NCI-H2081 (cell line): ENCODE results near the gene PTGES.
A peak's percentile ranks its signal among the peaks of the same experiment; 100 is the strongest.
"Not testable (repeated sequence)": the region's sequence is repeated elsewhere in the genome, so short reads cannot be mapped to it uniquely, and the experiment has no call there.

Source experiments
- DNase-seq, 2 experiments: peaks; one replicate each; lab custom pipeline; 2025; lab: John Stamatoyannopoulos, UW

The PTGES gene

GRCh38 chr9:129770741-129771140 lies 17.9 kb upstream of the PTGES start:
- no peak for DNase-seq

- DNase-seq: no peak
Observed at GRCh38 chr9:129769669-129770068, 16.8 kb upstream of the PTGES start.

- DNase-seq: no peak
Observed at GRCh38 chr9:129768486-129768885, 15.6 kb upstream of the PTGES start.

- no peak for DNase-seq
Observed at GRCh38 chr9:129765764-129766317, 13.0 kb upstream of the PTGES start.

GRCh38 chr9:129762985-129763926 lies 10.4 kb upstream of the PTGES start:
- no peak for DNase-seq

- not testable (repeated sequence) for DNase-seq
Observed at GRCh38 chr9:129762370-129762984, 9.6 kb upstream of the PTGES start.

GRCh38 chr9:129761901-129762369 lies 9.1 kb upstream of the PTGES start:
- no peak for DNase-seq

- DNase-seq: no peak
Observed at GRCh38 chr9:129761293-129761900, 8.6 kb upstream of the PTGES start.

- DNase-seq: not testable (repeated sequence)
Observed at GRCh38 chr9:129760784-129761183, 7.9 kb upstream of the PTGES start.

GRCh38 chr9:129759804-129760502 lies 7.1 kb upstream of the PTGES start:
- DNase-seq: no peak

GRCh38 chr9:129759319-129759718 lies 6.5 kb upstream of the PTGES start:
- no peak for DNase-seq

- DNase-seq: no peak
Observed at GRCh38 chr9:129757045-129757444, 4.2 kb upstream of the PTGES start.

GRCh38 chr9:129756191-129756590 lies 3.3 kb upstream of the PTGES start:
- DNase-seq: no peak

- no peak for DNase-seq
Observed at GRCh38 chr9:129755151-129755550, 2.3 kb upstream of the PTGES start.

GRCh38 chr9:129751841-129752801 lies 721 bp downstream of the PTGES start:
- peak; percentile 42 to 62 for DNase-seq

- no peak for DNase-seq
Observed at GRCh38 chr9:129750013-129750638, 2.7 kb downstream of the PTGES start.

- no peak for DNase-seq
Observed at GRCh38 chr9:129749575-129749974, 3.3 kb downstream of the PTGES start.

- DNase-seq: not testable (repeated sequence)
Observed at GRCh38 chr9:129749052-129749451, 3.8 kb downstream of the PTGES start.

- DNase-seq: no peak
Observed at GRCh38 chr9:129748249-129748648, 4.6 kb downstream of the PTGES start.
